OCI-LY1 (cell line): Measurements from ENCODE around the gene PCSK5.
"Not testable (repeated sequence)": the region's sequence is repeated elsewhere in the genome, so short reads cannot be mapped to it uniquely, and the experiment has no call there.

Experiments used
- H2AFZ ChIP-seq: fragments of 200-600 bp; sonication (generic), shearing (Covaris generic); 2 replicates; pipeline ENCODE4 v1.6.0; 2014; ENCODE audit warnings: antibody characterized with exemption, mild to moderate bottlenecking, low read length
- H3F3A ChIP-seq: fragments of 200-600 bp; sonication (generic), shearing (Covaris generic); 2 replicates; pipeline ENCODE4 v1.6.0; 2014; ENCODE audit warnings: mild to moderate bottlenecking, antibody characterized with exemption, low read length, moderate library complexity; ENCODE audit not compliant: insufficient read depth
- H3K27ac ChIP-seq: fragments of 200-600 bp; sonication (generic); 2 replicates; pipeline ENCODE4 v1.5.1; 2014; ENCODE audit warnings: low read length, mixed run types, mild to moderate bottlenecking, low read depth; ENCODE audit not compliant: poor library complexity, severe bottlenecking
- H3K27me3 ChIP-seq: fragments of 200-600 bp; sonication (generic); 2 replicates; pipeline ENCODE4 v1.6.0; 2014; ENCODE audit warnings: antibody characterized with exemption, mild to moderate bottlenecking, low read length, moderate library complexity; ENCODE audit not compliant: insufficient read depth
- H3K36me3 ChIP-seq: fragments of 200-600 bp; sonication (generic); 2 replicates; pipeline ENCODE4 v1.6.1; 2014; ENCODE audit warnings: mild to moderate bottlenecking, antibody characterized with exemption, low read length, moderate library complexity, mixed read lengths; ENCODE audit not compliant: insufficient read depth
- H3K4me1 ChIP-seq: fragments of 200-600 bp; sonication (generic); 2 replicates; pipeline ENCODE4 v1.5.1; 2014; ENCODE audit warnings: mild to moderate bottlenecking, low read length, moderate library complexity; ENCODE audit not compliant: insufficient read depth, severe bottlenecking
- H3K4me2 ChIP-seq: fragments of 200-600 bp; sonication (generic), shearing (Covaris generic); 2 replicates; pipeline ENCODE4 v1.6.1; 2014; ENCODE audit warnings: low read length
- H3K4me3 ChIP-seq: fragments of 200-600 bp; sonication (generic); 2 replicates; pipeline ENCODE4 v1.5.1; 2014; ENCODE audit warnings: low read length, low read depth, mild to moderate bottlenecking, mixed read lengths; ENCODE audit not compliant: poor library complexity, severe bottlenecking
- H3K79me2 ChIP-seq: fragments of 200-600 bp; shearing (Covaris generic); 2 replicates; pipeline ENCODE4 v1.6.1; 2016; ENCODE audit warnings: mixed run types, low read length, mixed read lengths; ENCODE audit not compliant: insufficient read depth
- H3K9ac ChIP-seq: fragments of 200-600 bp; sonication (generic), shearing (Covaris generic); 2 replicates; pipeline ENCODE4 v1.6.1; 2014; ENCODE audit warnings: mild to moderate bottlenecking, low read length, mixed read lengths
- H3K9me2 ChIP-seq: fragments of 200-600 bp; sonication (generic), shearing (Covaris generic); 2 replicates; pipeline ENCODE4 v1.6.1; 2014; ENCODE audit warnings: low read depth, mild to moderate bottlenecking, low read length, mixed read lengths
- H3K9me3 ChIP-seq: fragments of 200-600 bp; shearing (Covaris generic); 2 replicates; pipeline ENCODE4 v1.6.1; 2014; ENCODE audit warnings: low read length, mixed read lengths
- H4K20me1 ChIP-seq: fragments of 200-600 bp; sonication (generic), shearing (Covaris generic); 2 replicates; pipeline ENCODE4 v1.6.0; 2016; ENCODE audit warnings: mild to moderate bottlenecking, low read length; ENCODE audit not compliant: insufficient read depth
- CTCF ChIP-seq: fragments of 200-600 bp; sonication (generic), shearing (Covaris generic); IDR thresholded peaks from 2 replicates; pipeline ENCODE4 v1.5.1; 2017; ENCODE audit warnings: mild to moderate bottlenecking, antibody characterized with exemption, low read length, moderate library complexity, mixed read lengths
- EZH2 ChIP-seq: fragments of 200-600 bp; sonication (generic), shearing (Covaris generic); IDR thresholded peaks from 2 replicates; pipeline ENCODE4 v1.8.0; 2017; ENCODE audit warnings: borderline replicate concordance, mixed run types, mild to moderate bottlenecking, antibody characterized with exemption, low read length, moderate library complexity, mixed read lengths

Gene PCSK5

GRCh38 chr9:76077537-76077936, 187.1 kb downstream of the PCSK5 start:
- no peaks in the 10 kb centered on the region for H3F3A ChIP-seq
- H3K4me3 ChIP-seq: no peak overlapping the region
- no peak overlapping the region for H3K27ac ChIP-seq
- no peaks in the 10 kb centered on the region; the same call in 1 of the 2 replicates for H3K27me3 ChIP-seq
- H2AFZ ChIP-seq: no peak overlapping the region
- no peaks in the 10 kb centered on the region for H3K9me3 ChIP-seq
- no peak overlapping the region for H3K9ac ChIP-seq
- no peaks in the 10 kb centered on the region for H3K9me2 ChIP-seq
- H3K79me2 ChIP-seq: no peaks in the 10 kb centered on the region
- TF ChIP-seq EZH2 (no peak), CTCF (no peak)
- no peak overlapping the region for H3K4me2 ChIP-seq
- no peaks in the 10 kb centered on the region for H3K4me1 ChIP-seq
- no peaks in the 10 kb centered on the region for H4K20me1 ChIP-seq
- H3K36me3 ChIP-seq: no peaks in the 10 kb centered on the region

DNA sequence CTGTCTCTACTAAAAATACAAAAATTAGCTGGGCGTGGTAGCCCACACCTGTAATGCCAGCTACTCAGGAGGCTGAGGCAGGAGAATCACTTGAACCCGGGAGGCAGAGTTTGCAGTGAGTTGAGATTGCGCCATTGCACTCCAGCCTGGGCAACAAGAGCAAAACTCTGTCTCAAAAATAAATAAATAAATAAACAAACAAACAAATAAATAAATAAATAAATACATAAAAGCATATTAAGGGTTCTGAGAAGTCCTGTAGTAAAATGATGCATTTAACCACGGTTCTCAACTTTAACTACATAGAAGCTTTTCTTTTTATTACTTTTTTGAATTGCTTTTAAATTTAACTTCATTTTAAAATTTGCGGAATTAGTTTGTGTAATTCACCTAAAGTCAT, 190.8 kb downstream of the PCSK5 start:
- not testable (repeated sequence) for H3K4me2 ChIP-seq, H3K9me3 ChIP-seq, H3K4me1 ChIP-seq, H3K79me2 ChIP-seq, H4K20me1 ChIP-seq, H3K4me3 ChIP-seq, H3F3A ChIP-seq, H2AFZ ChIP-seq, H3K9me2 ChIP-seq, H3K27ac ChIP-seq, H3K27me3 ChIP-seq, H3K9ac ChIP-seq, H3K36me3 ChIP-seq

GRCh38 chr9:76082057-76082456, 191.6 kb downstream of the PCSK5 start:
- no peaks in the 10 kb centered on the region for H3K9me2 ChIP-seq

More at GRCh38 chr9:76082057-76082456, 191.6 kb downstream of the PCSK5 start:
- H3K4me3 ChIP-seq: no peak overlapping the region
- no peaks in the 10 kb centered on the region; the same call in 1 of the 2 replicates for H3K27me3 ChIP-seq
- no peaks in the 10 kb centered on the region for H3K4me1 ChIP-seq
- no peaks in the 10 kb centered on the region for H3F3A ChIP-seq
- no peak overlapping the region for H3K27ac ChIP-seq
- no peaks in the 10 kb centered on the region for H3K9me3 ChIP-seq
- no peaks in the 10 kb centered on the region for H3K79me2 ChIP-seq
- no peak for TF ChIP-seq CTCF
- TF ChIP-seq EZH2: no peak
- H3K9ac ChIP-seq: no peak overlapping the region
- H4K20me1 ChIP-seq: no peaks in the 10 kb centered on the region
- H3K4me2 ChIP-seq: no peak overlapping the region
- H2AFZ ChIP-seq: no peak overlapping the region
- H3K36me3 ChIP-seq: no peaks in the 10 kb centered on the region
